ENCODE measurements around the gene RGL1.

DNA sequence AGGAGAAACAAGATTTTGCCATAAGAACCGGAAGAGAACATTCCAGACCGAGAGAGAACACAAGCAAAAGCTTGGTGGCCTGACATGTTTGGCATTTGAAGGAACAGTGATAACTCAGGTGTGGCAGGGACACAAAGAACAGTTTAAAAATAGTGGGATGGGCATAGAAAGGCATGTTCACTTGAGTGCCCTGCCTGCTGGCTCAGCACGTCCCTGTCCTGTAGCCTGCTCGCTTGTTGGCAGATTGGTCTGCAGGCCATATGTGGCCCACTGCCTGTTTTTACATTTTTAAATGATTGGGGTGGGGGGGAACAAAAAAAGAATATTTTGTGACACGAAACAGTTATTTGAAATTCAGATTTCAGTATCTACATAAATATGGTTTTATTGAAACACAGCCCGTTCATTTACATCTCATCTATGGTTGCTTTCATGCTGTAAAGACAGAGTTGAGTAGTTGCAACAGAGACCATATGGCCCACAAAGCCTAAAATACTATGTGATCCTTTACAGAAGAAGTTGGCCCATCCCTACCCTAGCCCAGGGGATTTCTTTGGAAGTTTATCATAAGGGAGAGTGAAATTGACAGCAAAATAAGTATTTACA is 100.7 kb downstream of the RGL1 start:
- TF ChIP-seq, protein P1, sequence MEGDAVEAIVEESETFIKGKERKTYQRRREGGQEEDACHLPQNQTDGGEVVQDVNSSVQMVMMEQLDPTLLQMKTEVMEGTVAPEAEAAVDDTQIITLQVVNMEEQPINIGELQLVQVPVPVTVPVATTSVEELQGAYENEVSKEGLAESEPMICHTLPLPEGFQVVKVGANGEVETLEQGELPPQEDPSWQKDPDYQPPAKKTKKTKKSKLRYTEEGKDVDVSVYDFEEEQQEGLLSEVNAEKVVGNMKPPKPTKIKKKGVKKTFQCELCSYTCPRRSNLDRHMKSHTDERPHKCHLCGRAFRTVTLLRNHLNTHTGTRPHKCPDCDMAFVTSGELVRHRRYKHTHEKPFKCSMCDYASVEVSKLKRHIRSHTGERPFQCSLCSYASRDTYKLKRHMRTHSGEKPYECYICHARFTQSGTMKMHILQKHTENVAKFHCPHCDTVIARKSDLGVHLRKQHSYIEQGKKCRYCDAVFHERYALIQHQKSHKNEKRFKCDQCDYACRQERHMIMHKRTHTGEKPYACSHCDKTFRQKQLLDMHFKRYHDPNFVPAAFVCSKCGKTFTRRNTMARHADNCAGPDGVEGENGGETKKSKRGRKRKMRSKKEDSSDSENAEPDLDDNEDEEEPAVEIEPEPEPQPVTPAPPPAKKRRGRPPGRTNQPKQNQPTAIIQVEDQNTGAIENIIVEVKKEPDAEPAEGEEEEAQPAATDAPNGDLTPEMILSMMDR (IDR thresholded peaks at IDR 0.05; ENCODE audit: extremely low read depth in 1 of 2, insufficient read depth in 1 of 2, low read depth in 1 of 2, low read length in 2 of 2), result no peak
- no peak for TF ChIP-seq EZH2 (IDR thresholded peaks at IDR 0.05; ENCODE audit: borderline replicate concordance, low read depth, low read length, severe bottlenecking)
- TF ChIP-seq POLR2A (IDR thresholded peaks at IDR 0.05; ENCODE audit: low read depth, low read length), result no peak
- no peak for TF ChIP-seq POLR2AphosphoS5 (IDR thresholded peaks at IDR 0.05; ENCODE audit: insufficient read depth, low read depth, low read length)
- TF ChIP-seq, protein P2, sequence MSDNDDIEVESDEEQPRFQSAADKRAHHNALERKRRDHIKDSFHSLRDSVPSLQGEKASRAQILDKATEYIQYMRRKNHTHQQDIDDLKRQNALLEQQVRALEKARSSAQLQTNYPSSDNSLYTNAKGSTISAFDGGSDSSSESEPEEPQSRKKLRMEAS (IDR thresholded peaks at IDR 0.05; ENCODE audit: insufficient read depth, insufficient read length), result no peak
- TF ChIP-seq MYC (IDR thresholded peaks at IDR 0.05; ENCODE audit: low read depth, low read length), result no peak
- no peak for TF ChIP-seq FOS (IDR thresholded peaks at IDR 0.05; ENCODE audit: borderline replicate concordance, insufficient read depth, low read length)

All from endothelial cell of umbilical vein (primary cell).